GM10266 (cell line): ENCODE results near the gene APOL1.

Experiments used
- DNase-seq: peaks from one replicate; pipeline ENCODE4 v3.0.0; 2012; ENCODE audit errors: extremely low spot score
- CTCF ChIP-seq: IDR thresholded peaks from 2 replicates; pipeline ENCODE4 v1.5.1; 2012; ENCODE audit warnings: mild to moderate bottlenecking, low read depth; ENCODE audit not compliant: control insufficient read depth, insufficient read depth; ENCODE audit errors: missing control alignments

APOL1 gene

GRCh38 chr22:36308880-36309279 is 55.9 kb downstream of the APOL1 start:
- no peak for TF ChIP-seq CTCF
- no peak for DNase-seq

- TF ChIP-seq CTCF: no peak
Observed at GRCh38 chr22:36311386-36312085, 58.6 kb downstream of the APOL1 start.

GRCh38 chr22:36315325-36315724 is 62.4 kb downstream of the APOL1 start:
- no peak for DNase-seq
- TF ChIP-seq CTCF: no peak

More at GRCh38 chr22:36311386-36312085, 58.6 kb downstream of the APOL1 start:
- DNase-seq: no peak

GRCh38 chr22:36316419-36316818 is 63.5 kb downstream of the APOL1 start:
- no peak for TF ChIP-seq CTCF
- no peak for DNase-seq
